HCT116 (cell line): ENCODE results near the gene ERICH3. TPM values are rescaled to one million over a fixed set of nuclear protein-coding genes. Genes with fewer than 3 reads are reported as not detected.

Experiments used
- ATAC-seq: fragments of 200-7000 bp; cut with Tn5 transposase; 2 replicates; pipeline ENCODE4 v1.9.1; 2020; ENCODE audit warnings: mild to moderate bottlenecking, moderate library complexity
- BruUV-seq: library from RNA; stranded (reverse); fragments of 400-500 nt; replicated peaks from 2 replicates; lab custom pipeline; 2021; lab: Mats Ljungman, UMichigan
- CTCF ChIA-PET: fragments of 300-600 bp; sonication (Branson Sonifier 250); formaldehyde crosslinking; loops from one replicate; lab custom pipeline; 2021; ENCODE audit warnings: antibody characterized with exemption; lab: Charles Lee
- POLR2A ChIA-PET: fragments of 300-600, 350-600 bp; sonication (Branson Sonifier 250); formaldehyde crosslinking; loops from one replicate; lab custom pipeline; 2021; ENCODE audit warnings: antibody characterized with exemption; lab: Charles Lee
- RAD21 ChIA-PET, 2 experiments: fragments of 300-600 bp; sonication (Branson Sonifier 250); formaldehyde crosslinking; loops; one replicate each; lab custom pipeline; 2023; ENCODE audit warnings: low total read pairs in 2 of 2; ENCODE audit not compliant: uncharacterized antibody in 2 of 2, unreplicated experiment in 2 of 2, low non-redundant PET in 1 of 2; lab: Charles Lee
- DNase-seq: peaks from one replicate; pipeline ENCODE4 v3.0.0-alpha.2; 2010; ENCODE audit warnings: low read depth, low spot score
- H2AFZ ChIP-seq: fragments of 200-600 bp; shearing (Covaris generic), sonication (generic); 2 replicates; pipeline ENCODE4 v1.6.1; 2017; ENCODE audit warnings: low read depth, mixed run types, mixed read lengths, antibody characterized with exemption, low read length; ENCODE audit not compliant: poor library complexity, severe bottlenecking
- H3K27ac ChIP-seq: 2 replicates; pipeline ENCODE4 v1.5.1; 2012; ENCODE audit warnings: low read depth, low read length
- H3K27me3 ChIP-seq: fragments of 200-600 bp; sonication (generic); 2 replicates; pipeline ENCODE4 v1.6.1; 2016; ENCODE audit warnings: mixed run types, low read length, mixed read lengths; ENCODE audit not compliant: insufficient read depth
- H3K36me3 ChIP-seq, 2 experiments: fragments of 200-500 bp in 1 of 2; fragments of 200-600 bp in 1 of 2; sonication (Bioruptor generic) in 1 of 2; sonication (generic) in 1 of 2; 2 replicates each; pipeline versions ENCODE4 v1.5.1 to v1.6.1; 2014 to 2016; ENCODE audit warnings: low read length in 2 of 2, inconsistent platforms in 1 of 2, mixed read lengths in 1 of 2, mixed run types in 1 of 2; ENCODE audit not compliant: insufficient read depth in 2 of 2, control insufficient read depth in 1 of 2
- H3K4me1 ChIP-seq, 2 experiments: fragments of 200-600 bp in 1 of 2; sonication (generic) in 1 of 2; 2 replicates each; pipeline versions ENCODE4 v1.5.1 to v1.6.1; 2012 to 2017; ENCODE audit warnings: low read length in 2 of 2, inconsistent platforms in 1 of 2, mild to moderate bottlenecking in 1 of 2, mixed read lengths in 1 of 2, mixed run types in 1 of 2, moderate library complexity in 1 of 2; ENCODE audit not compliant: insufficient read depth in 2 of 2, control insufficient read depth in 1 of 2
- H3K4me2 ChIP-seq: fragments of 200-600 bp; sonication (generic); 2 replicates; pipeline ENCODE4 v1.6.1; 2017; ENCODE audit warnings: mixed run types, low read length, mixed read lengths
- H3K4me3 ChIP-seq, 2 experiments: fragments of 200-600 bp in 1 of 2; sonication (generic) in 1 of 2; replicated peaks in 1 of 2; 2 replicates each; pipeline ENCODE4 v1.5.1; 2011 to 2016; ENCODE audit warnings: low read length in 2 of 2, control low read depth in 1 of 2, low read depth in 1 of 2, mild to moderate bottlenecking in 1 of 2, mixed read lengths in 1 of 2, mixed run types in 1 of 2
- H3K79me2 ChIP-seq: fragments of 200-600 bp; sonication (generic); 2 replicates; pipeline ENCODE4 v1.6.1; 2017; ENCODE audit warnings: mild to moderate bottlenecking, mixed run types, low read length, moderate library complexity, mixed read lengths; ENCODE audit not compliant: insufficient read depth
- H3K9ac ChIP-seq: fragments of 200-600 bp; sonication (generic); 2 replicates; pipeline ENCODE4 v1.6.1; 2016; ENCODE audit warnings: low read length, mixed read lengths
- H3K9me2 ChIP-seq: fragments of 200-600 bp; sonication (generic), shearing (Covaris generic); 2 replicates; pipeline ENCODE4 v1.6.1; 2017; ENCODE audit warnings: mixed run types, mild to moderate bottlenecking, moderate library complexity; ENCODE audit not compliant: insufficient read depth
- H3K9me3 ChIP-seq, 2 experiments: fragments of 200-500 bp in 1 of 2; fragments of 200-600 bp in 1 of 2; sonication (Bioruptor generic) in 1 of 2; sonication (generic) in 1 of 2; 2 replicates each; pipeline ENCODE4 v1.6.1; 2014 to 2017; ENCODE audit warnings: low read length in 2 of 2, mixed read lengths in 2 of 2, inconsistent platforms in 1 of 2, low read depth in 1 of 2, mild to moderate bottlenecking in 1 of 2, mixed run types in 1 of 2, moderate library complexity in 1 of 2; ENCODE audit not compliant: control insufficient read depth in 1 of 2, insufficient read depth in 1 of 2
- H4K20me1 ChIP-seq: fragments of 200-600 bp; sonication (generic), shearing (Covaris generic); 2 replicates; pipeline ENCODE4 v1.6.1; 2017; ENCODE audit warnings: mixed run types, mild to moderate bottlenecking, moderate library complexity; ENCODE audit not compliant: insufficient read depth
- CBX3 ChIP-seq: IDR thresholded peaks from 2 replicates; pipeline ENCODE4 v1.6.1; 2012; ENCODE audit warnings: low read depth
- CEBPB ChIP-seq: IDR thresholded peaks from 2 replicates; pipeline ENCODE4 v1.6.1; 2012; ENCODE audit warnings: low read depth
- EZH2 ChIP-seq: fragments of 200-600 bp; sonication (generic); IDR thresholded peaks from 2 replicates; pipeline ENCODE4 v1.6.1; 2017; ENCODE audit warnings: antibody characterized with exemption, mixed run types
- EZH2phosphoT487 ChIP-seq: fragments of 200-600 bp; IDR thresholded peaks from 2 replicates; pipeline ENCODE4 v1.6.1; 2018; ENCODE audit warnings: antibody characterized with exemption, borderline replicate concordance
- FOSL1 ChIP-seq: IDR thresholded peaks from 2 replicates; pipeline ENCODE4 v1.6.1; 2012; ENCODE audit warnings: low read depth
- JUND ChIP-seq: IDR thresholded peaks from 2 replicates; pipeline ENCODE4 v1.6.1; 2012
- MAX ChIP-seq: IDR thresholded peaks from 2 replicates; pipeline ENCODE4 v1.6.1; 2012
- POLR2A ChIP-seq: IDR thresholded peaks from 2 replicates; pipeline ENCODE4 v1.7.0; 2011; ENCODE audit warnings: borderline replicate concordance; ENCODE audit not compliant: insufficient read depth, insufficient read length; ENCODE audit errors: extremely low read depth
- RAD21 ChIP-seq: IDR thresholded peaks from 2 replicates; pipeline ENCODE4 v1.6.1; 2012; ENCODE audit warnings: low read depth, mild to moderate bottlenecking
- SIN3A ChIP-seq: IDR thresholded peaks from 2 replicates; pipeline ENCODE4 v1.6.1; 2012; ENCODE audit warnings: low read depth
- SRF ChIP-seq: IDR thresholded peaks from 2 replicates; pipeline ENCODE4 v1.6.1; 2012; ENCODE audit warnings: low read depth
- TCF7L2 ChIP-seq: IDR thresholded peaks from 2 replicates; pipeline ENCODE4 v1.7.0; 2011; ENCODE audit warnings: borderline replicate concordance, inconsistent platforms; ENCODE audit not compliant: insufficient read depth, insufficient read length; ENCODE audit errors: extremely low read depth
- YY1 ChIP-seq: IDR thresholded peaks from 2 replicates; pipeline ENCODE4 v1.6.1; 2011; ENCODE audit warnings: low read length, low read depth, moderate library complexity, mild to moderate bottlenecking; ENCODE audit not compliant: insufficient replicate concordance; ENCODE audit errors: extremely low read depth
- ZBTB33 ChIP-seq: IDR thresholded peaks from 2 replicates; pipeline ENCODE4 v1.6.1; 2011; ENCODE audit warnings: mild to moderate bottlenecking, low read length, moderate library complexity; ENCODE audit not compliant: insufficient replicate concordance; ENCODE audit errors: extremely low read depth
- ZFX ChIP-seq: fragments of 450-650 bp; IDR thresholded peaks from 2 replicates; pipeline ENCODE4 v1.6.1; 2017
- intact Hi-C: fragments of 100-400 bp; cut with micrococcal nuclease; formaldehyde crosslinking; loops from 2 replicates; pipeline ENCODE4 v1.10.0; 2022
- total RNA-seq: library from RNA; stranded (reverse); gene quantifications from one replicate; pipeline ENCODE4 v1.2.1, GENCODE V29; 2021; ENCODE audit not compliant: unreplicated experiment

ERICH3 gene
- total RNA-seq, 1 experiment from 2014 or later, result not detected

- no peaks in the 10 kb centered on the region for H3K9me3 ChIP-seq
- H3K9me2 ChIP-seq, result no peaks in the 10 kb centered on the region
- H3K9ac ChIP-seq, result no peak overlapping the region
- TF ChIP-seq CEBPB (no peak), EZH2phosphoT487 (no peak)
- no peaks in the 10 kb centered on the region for H3K27me3 ChIP-seq
- no peaks in the 10 kb centered on the region for H3K4me1 ChIP-seq
- ChIA-PET CTCF (interaction anchor here (1.1 to 2.2 kb wide), 5 partner anchors 10 to 851 kb away, joined by 3 to 9 read pairs (median 3); partner anchors contain the start of genes CRYZ and TYW3), POLR2A (no interaction called here), RAD21 (no interaction called here)
- H3K27ac ChIP-seq, result no peak overlapping the region
- H4K20me1 ChIP-seq, result no peaks in the 10 kb centered on the region
- DNase-seq (no peak), ATAC-seq (no peak)
- H2AFZ ChIP-seq, result no peak overlapping the region
- no peak overlapping the region for H3K4me3 ChIP-seq
- no peaks in the 10 kb centered on the region for H3K36me3 ChIP-seq
- no peak overlapping the region for H3K4me2 ChIP-seq
- no peaks in the 10 kb centered on the region for H3K79me2 ChIP-seq
- no TSS peak for BruUV-seq
- intact Hi-C loops, result no loop called here
Measured at GRCh38 chr1:74690909-74691308, 17.3 kb upstream of the ERICH3 start.

GRCh38 chr1:74690364-74690696 is 16.7 kb upstream of the ERICH3 start:
- ATAC-seq (no peak), DNase-seq (no peak)
- ChIA-PET CTCF (interaction anchor here (0.6 to 2.2 kb wide), 9 partner anchors 11 to 862 kb away, joined by 3 to 9 read pairs (median 3); partner anchors contain the start of genes CRYZ, LRRC53 and TYW3), POLR2A (no interaction called here), RAD21 (no interaction called here)
- no peak overlapping the region for H3K27ac ChIP-seq
- H2AFZ ChIP-seq, result no peak overlapping the region
- no peaks in the 10 kb centered on the region for H3K9me2 ChIP-seq
- no peak overlapping the region for H3K4me3 ChIP-seq
- H3K36me3 ChIP-seq, result no peaks in the 10 kb centered on the region
- 0 out of 2 replicates have a peak overlapping the region, but pooled peaks have one; percentile 4 for H3K4me2 ChIP-seq
- no peak overlapping the region for H3K9ac ChIP-seq
- no TSS peak for BruUV-seq
- TF ChIP-seq TCF7L2, result no peak
- no peak for TF ChIP-seq JUND
- no peak for TF ChIP-seq ZBTB33
- TF ChIP-seq CEBPB, result no peak
- no peak for TF ChIP-seq SRF
- no peak for TF ChIP-seq POLR2A
- TF ChIP-seq EZH2, result no peak
- no peak for TF ChIP-seq SIN3A
- no peak for TF ChIP-seq CBX3
- TF ChIP-seq RAD21, result no peak
- no peak for TF ChIP-seq EZH2phosphoT487
- TF ChIP-seq FOSL1, result no peak
- no peak for TF ChIP-seq YY1
- TF ChIP-seq MAX, result no peak
- TF ChIP-seq ZFX, result no peak
- no peaks in the 10 kb centered on the region for H3K4me1 ChIP-seq
- H3K27me3 ChIP-seq, result no peaks in the 10 kb centered on the region
- no peaks in the 10 kb centered on the region for H3K9me3 ChIP-seq
- intact Hi-C loops, result no loop called here
- no peaks in the 10 kb centered on the region for H4K20me1 ChIP-seq
- no peaks in the 10 kb centered on the region for H3K79me2 ChIP-seq
